Naive thymus-derived CD8-positive, alpha-beta T cell (primary cell): ENCODE results near the gene SKI. TPM values are rescaled to one million over a fixed set of nuclear protein-coding genes. Genes with fewer than 3 reads are reported as not detected.

Experiments
- ATAC-seq, 2 donors: fragments of 150-1000 bp; cut with Tn5 transposase in 1 of 2; sonication (Bioruptor Pico), chemical (Tn5 transposase) in 1 of 2; 1 replicate in 1 of 2; 2 replicates in 1 of 2; pipeline ENCODE4 v1.10.0; 2021; ENCODE audit warnings: mild to moderate bottlenecking in 2 of 2, moderate library complexity in 2 of 2
- POLR2A ChIA-PET: fragments of 350-600 bp; sonication (Branson Sonifier 250); formaldehyde crosslinking; loops from one replicate; lab custom pipeline; 2021; ENCODE audit warnings: antibody characterized with exemption; lab: Charles Lee
- DNase-seq, 10 donors: peaks; one replicate each; pipeline versions ENCODE4 v3.0.0 to v3.0.0-alpha.2; 2020 to 2022
- H3K27ac Mint-ChIP-seq, 10 donors: one replicate each; pipeline ENCODE4 v1.8.0; 2020 to 2022; ENCODE audit warnings: mild to moderate bottlenecking in 10 of 10, mixed read lengths in 10 of 10, moderate library complexity in 4 of 10, inconsistent platforms in 1 of 10
- H3K27me3 Mint-ChIP-seq, 5 donors: one replicate each; pipeline ENCODE4 v1.8.0; 2021 to 2022; ENCODE audit warnings: mixed read lengths in 5 of 5
- H3K36me3 Mint-ChIP-seq, 3 donors: one replicate each; pipeline ENCODE4 v1.8.0; 2020 to 2022; ENCODE audit warnings: mixed read lengths in 3 of 3, mild to moderate bottlenecking in 2 of 3, inconsistent platforms in 1 of 3
- H3K4me1 Mint-ChIP-seq, 4 donors: one replicate each; pipeline ENCODE4 v1.8.0; 2021 to 2022; ENCODE audit warnings: mixed read lengths in 4 of 4
- H3K4me3 Mint-ChIP-seq, 10 donors: one replicate each; pipeline ENCODE4 v1.8.0; 2020 to 2022; ENCODE audit warnings: mild to moderate bottlenecking in 10 of 10, mixed read lengths in 10 of 10, moderate library complexity in 6 of 10, inconsistent platforms in 1 of 10
- H3K9me3 Mint-ChIP-seq, 9 donors: one replicate each; pipeline ENCODE4 v1.8.0; 2020 to 2022; ENCODE audit warnings: mixed read lengths in 9 of 9, mild to moderate bottlenecking in 3 of 9, inconsistent platforms in 1 of 9, moderate library complexity in 1 of 9
- polyA plus RNA-seq, 3 donors: library from polyadenylated mRNA; unstranded; fragments of 300-500 nt; fragmentation: Illumina TruSeq; gene quantifications; one replicate each; pipeline ENCODE4 v1.2.3, GENCODE V29; 2021
- total RNA-seq, 8 experiments: library from RNA in 2 of 8; stranded (reverse) in 2 of 8; gene quantifications; one replicate each; pipeline ENCODE4 v1.2.3 and lab custom pipeline; 2021 to 2026

Gene SKI
- total and polyA plus RNA-seq, 5 experiments from 2014 or later = 0.30 to 105 (median 0.80) TPM

- H3K27me3 Mint-ChIP-seq = no peaks in the 10 kb centered on the region
- POLR2A ChIA-PET = no interaction called here
- ATAC-seq (no peak), DNase-seq (peak in 2 of 10 donors; percentile 3 to 65)
- H3K9me3 Mint-ChIP-seq = peaks cover 0 to 2% (median under 1%) of the 10 kb centered on the region in 9 donors
- peak overlapping the region in 1 of 10 donors; percentile 33 for H3K27ac Mint-ChIP-seq
- peaks cover 1 to 5% (median 2%) of the 10 kb centered on the region in 3 donors for H3K36me3 Mint-ChIP-seq
- no peak overlapping the region for H3K4me3 Mint-ChIP-seq
- H3K4me1 Mint-ChIP-seq = peaks cover 0 to 3% (median 0%) of the 10 kb centered on the region in 4 donors
Observed at GRCh38 chr1:2356911-2357845, 129.1 kb downstream of the SKI start.

- peaks cover 0 to 3% (median 0%) of the 10 kb centered on the region in 4 donors for H3K4me1 Mint-ChIP-seq
- H3K27me3 Mint-ChIP-seq = no peaks in the 10 kb centered on the region
- peaks cover 3 to 7% (median 4%) of the 10 kb centered on the region in 3 donors for H3K36me3 Mint-ChIP-seq
- H3K9me3 Mint-ChIP-seq = peaks cover 0 to 11% (median 5%) of the 10 kb centered on the region in 9 donors
- H3K4me3 Mint-ChIP-seq = no peak overlapping the region
- H3K27ac Mint-ChIP-seq = no peak overlapping the region
- POLR2A ChIA-PET = no interaction called here
- DNase-seq (peak in 2 of 10 donors; percentile 2 to 43), ATAC-seq (no peak)
Observed at GRCh38 chr1:2358072-2358471, 130.0 kb downstream of the SKI start.

- H3K4me3 Mint-ChIP-seq = no peak overlapping the region
- H3K27ac Mint-ChIP-seq = no peak overlapping the region
Observed at GRCh38 chr1:2358651-2359640, 130.8 kb downstream of the SKI start.

More at GRCh38 chr1:2358651-2359640, 130.8 kb downstream of the SKI start:
- DNase-seq = peak in 2 of 10 donors; percentile 2 to 50
- POLR2A ChIA-PET = no interaction called here
- ATAC-seq = no peak
- H3K27me3 Mint-ChIP-seq = no peaks in the 10 kb centered on the region
- H3K4me1 Mint-ChIP-seq = peaks cover 0 to 3% (median 0%) of the 10 kb centered on the region in 4 donors
- H3K9me3 Mint-ChIP-seq = peaks cover 0 to 20% (median 9%) of the 10 kb centered on the region in 9 donors
- H3K36me3 Mint-ChIP-seq = peaks cover 3 to 13% (median 7%) of the 10 kb centered on the region in 3 donors

Other genes with a start within 250 kb of the SKI start
- gene CFAP74, start 224.5 kb upstream of the SKI start, total RNA-seq = not detected
- not detected for gene CFAP74, start 224.5 kb upstream of the SKI start, polyA plus RNA-seq
- not detected for gene GABRD, start 209.0 kb upstream of the SKI start, total RNA-seq
- gene GABRD, start 209.0 kb upstream of the SKI start, polyA plus RNA-seq = not detected
- gene PRKCZ, start 177.9 kb upstream of the SKI start, total RNA-seq = 10 to 100 TPM; 29.8 to 33.9 TPM
- gene PRKCZ, start 177.9 kb upstream of the SKI start, polyA plus RNA-seq = 10 to 100 TPM in 1 of 3 donors, 1 to 10 TPM in 2; 7.8 to 11.3 (median 9.2) TPM
- gene FAAP20, start 33.5 kb upstream of the SKI start, total RNA-seq = 10 to 100 TPM; 39.4 to 49.3 TPM
- 10 to 100 TPM; 70.1 to 76.6 (median 74.9) TPM for gene FAAP20, start 33.5 kb upstream of the SKI start, polyA plus RNA-seq
- gene MORN1, start 163.2 kb downstream of the SKI start, total RNA-seq = 10 to 100 TPM; 14.5 to 18.8 TPM
- 1 to 10 TPM; 4.3 to 7.1 (median 5.0) TPM for gene MORN1, start 163.2 kb downstream of the SKI start, polyA plus RNA-seq
- 100 to 1,000 TPM; 131 to 139 TPM for gene RER1, start 163.5 kb downstream of the SKI start, total RNA-seq
- gene RER1, start 163.5 kb downstream of the SKI start, polyA plus RNA-seq = 100 to 1,000 TPM; 118 to 146 (median 126) TPM
- gene PEX10, start 184.2 kb downstream of the SKI start, total RNA-seq = 10 to 100 TPM; 15.5 to 20.1 TPM
- gene PEX10, start 184.2 kb downstream of the SKI start, polyA plus RNA-seq = 10 to 100 TPM in 1 of 3 donors, 1 to 10 TPM in 2; 7.5 to 10.4 (median 9.1) TPM
- 10 to 100 TPM; 14.8 to 16.4 TPM for gene PLCH2, start 248.0 kb downstream of the SKI start, total RNA-seq
- under 1 TPM; 0.37 to 0.52 (median 0.37) TPM for gene PLCH2, start 248.0 kb downstream of the SKI start, polyA plus RNA-seq